ENCODE measurements around the gene SNED1.

GRCh38 chr2:240957656-240958365 lies 40.6 kb upstream of the SNED1 start:
- TF ChIP-seq, protein P1, sequence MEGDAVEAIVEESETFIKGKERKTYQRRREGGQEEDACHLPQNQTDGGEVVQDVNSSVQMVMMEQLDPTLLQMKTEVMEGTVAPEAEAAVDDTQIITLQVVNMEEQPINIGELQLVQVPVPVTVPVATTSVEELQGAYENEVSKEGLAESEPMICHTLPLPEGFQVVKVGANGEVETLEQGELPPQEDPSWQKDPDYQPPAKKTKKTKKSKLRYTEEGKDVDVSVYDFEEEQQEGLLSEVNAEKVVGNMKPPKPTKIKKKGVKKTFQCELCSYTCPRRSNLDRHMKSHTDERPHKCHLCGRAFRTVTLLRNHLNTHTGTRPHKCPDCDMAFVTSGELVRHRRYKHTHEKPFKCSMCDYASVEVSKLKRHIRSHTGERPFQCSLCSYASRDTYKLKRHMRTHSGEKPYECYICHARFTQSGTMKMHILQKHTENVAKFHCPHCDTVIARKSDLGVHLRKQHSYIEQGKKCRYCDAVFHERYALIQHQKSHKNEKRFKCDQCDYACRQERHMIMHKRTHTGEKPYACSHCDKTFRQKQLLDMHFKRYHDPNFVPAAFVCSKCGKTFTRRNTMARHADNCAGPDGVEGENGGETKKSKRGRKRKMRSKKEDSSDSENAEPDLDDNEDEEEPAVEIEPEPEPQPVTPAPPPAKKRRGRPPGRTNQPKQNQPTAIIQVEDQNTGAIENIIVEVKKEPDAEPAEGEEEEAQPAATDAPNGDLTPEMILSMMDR (conservative IDR thresholded peaks at IDR 0.05; ENCODE audit: low read length): no peak
- TF ChIP-seq EZH2phosphoT487 (IDR thresholded peaks at IDR 0.05; ENCODE audit: borderline replicate concordance): no peak

Data from Loucy (cell line).